Suppressor macrophage (primary cell): ENCODE data around the gene MTAP.

ENCODE experiments used
- DNase-seq, 4 experiments: peaks; one replicate each; pipeline ENCODE4 v3.0.0-alpha.2; 2020 to 2022

The MTAP gene

DNA sequence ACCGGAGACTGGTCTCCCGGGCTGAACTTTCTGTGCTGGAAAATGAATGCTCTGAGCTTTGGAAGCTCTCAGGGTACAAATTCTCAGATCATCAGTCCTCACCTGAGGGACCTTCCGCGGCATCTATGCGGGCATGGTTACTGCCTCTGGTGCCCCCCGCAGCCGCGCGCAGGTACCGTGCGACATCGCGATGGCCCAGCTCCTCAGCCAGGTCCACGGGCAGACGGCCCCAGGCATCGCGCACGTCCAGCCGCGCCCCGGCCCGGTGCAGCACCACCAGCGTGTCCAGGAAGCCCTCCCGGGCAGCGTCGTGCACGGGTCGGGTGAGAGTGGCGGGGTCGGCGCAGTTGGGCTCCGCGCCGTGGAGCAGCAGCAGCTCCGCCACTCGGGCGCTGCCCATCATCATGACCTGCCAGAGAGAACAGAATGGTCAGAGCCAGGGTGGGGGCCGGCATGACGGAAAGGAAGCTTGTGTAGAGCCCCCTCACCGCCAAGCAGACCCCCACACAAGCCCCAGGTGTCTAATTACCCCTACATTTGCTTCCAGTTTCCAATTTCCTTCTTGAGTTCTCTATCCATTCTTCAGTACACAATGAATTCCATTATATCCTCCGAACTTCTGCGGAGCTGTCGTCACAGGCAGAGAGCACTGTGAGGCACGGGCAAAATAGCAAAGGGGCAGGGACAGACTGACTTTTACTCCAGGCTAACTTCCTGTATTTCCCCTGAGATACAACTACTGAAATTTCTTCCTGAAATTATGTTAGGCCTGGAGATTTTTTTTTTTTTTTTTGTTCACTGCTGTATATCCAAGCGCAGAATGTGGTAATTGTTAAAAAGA, 168.6 kb downstream of the MTAP start:
- DNase-seq = peak; percentile 33 to 68 (median 58)

DNA sequence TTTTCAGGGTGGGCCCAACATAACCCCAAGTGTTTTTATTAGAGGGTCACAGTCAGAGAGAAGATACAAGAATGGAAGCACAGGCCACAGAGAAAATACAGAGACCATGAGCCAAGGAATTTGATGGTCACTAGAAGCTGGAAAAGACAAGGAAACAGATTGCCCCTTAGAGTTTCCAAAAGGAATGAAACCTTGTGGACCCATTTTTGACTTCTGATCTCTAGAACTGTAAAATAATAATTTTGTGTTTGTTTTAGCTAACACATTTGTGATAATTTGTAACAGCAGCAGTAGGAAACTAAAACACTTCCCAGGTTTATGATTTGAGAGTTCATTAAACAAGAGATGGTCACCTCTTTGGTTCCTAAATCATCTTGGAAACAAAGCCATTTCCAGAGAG, 169.9 kb downstream of the MTAP start:
- no peak for DNase-seq

DNA sequence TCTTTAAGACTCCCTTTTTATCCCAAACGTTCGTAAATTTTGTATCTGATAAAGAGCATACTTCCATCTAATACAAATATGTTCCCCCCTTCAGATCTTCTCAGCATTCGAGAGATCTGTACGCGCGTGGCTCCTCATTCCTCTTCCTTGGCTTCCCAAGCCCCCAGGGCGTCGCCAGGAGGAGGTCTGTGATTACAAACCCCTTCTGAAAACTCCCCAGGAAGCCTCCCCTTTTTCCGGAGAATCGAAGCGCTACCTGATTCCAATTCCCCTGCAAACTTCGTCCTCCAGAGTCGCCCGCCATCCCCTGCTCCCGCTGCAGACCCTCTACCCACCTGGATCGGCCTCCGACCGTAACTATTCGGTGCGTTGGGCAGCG, 171.9 kb downstream of the MTAP start:
- DNase-seq = no peak

DNA sequence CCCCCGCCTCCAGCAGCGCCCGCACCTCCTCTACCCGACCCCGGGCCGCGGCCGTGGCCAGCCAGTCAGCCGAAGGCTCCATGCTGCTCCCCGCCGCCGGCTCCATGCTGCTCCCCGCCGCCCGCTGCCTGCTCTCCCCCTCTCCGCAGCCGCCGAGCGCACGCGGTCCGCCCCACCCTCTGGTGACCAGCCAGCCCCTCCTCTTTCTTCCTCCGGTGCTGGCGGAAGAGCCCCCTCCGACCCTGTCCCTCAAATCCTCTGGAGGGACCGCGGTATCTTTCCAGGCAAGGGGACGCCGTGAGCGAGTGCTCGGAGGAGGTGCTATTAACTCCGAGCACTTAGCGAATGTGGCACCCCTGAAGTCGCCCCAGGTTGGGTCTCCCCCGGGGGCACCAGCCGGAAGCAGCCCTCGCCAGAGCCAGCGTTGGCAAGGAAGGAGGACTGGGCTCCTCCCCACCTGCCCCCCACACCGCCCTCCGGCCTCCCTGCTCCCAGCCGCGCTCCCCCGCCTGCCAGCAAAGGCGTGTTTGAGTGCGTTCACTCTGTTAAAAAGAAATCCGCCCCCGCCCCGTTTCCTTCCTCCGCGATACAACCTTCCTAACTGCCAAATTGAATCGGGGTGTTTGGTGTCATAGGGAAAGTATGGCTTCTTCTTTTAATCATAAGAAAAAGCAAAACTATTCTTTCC, 172.4 kb downstream of the MTAP start:
- DNase-seq = peak; percentile 39 to 67 (median 52)

DNA sequence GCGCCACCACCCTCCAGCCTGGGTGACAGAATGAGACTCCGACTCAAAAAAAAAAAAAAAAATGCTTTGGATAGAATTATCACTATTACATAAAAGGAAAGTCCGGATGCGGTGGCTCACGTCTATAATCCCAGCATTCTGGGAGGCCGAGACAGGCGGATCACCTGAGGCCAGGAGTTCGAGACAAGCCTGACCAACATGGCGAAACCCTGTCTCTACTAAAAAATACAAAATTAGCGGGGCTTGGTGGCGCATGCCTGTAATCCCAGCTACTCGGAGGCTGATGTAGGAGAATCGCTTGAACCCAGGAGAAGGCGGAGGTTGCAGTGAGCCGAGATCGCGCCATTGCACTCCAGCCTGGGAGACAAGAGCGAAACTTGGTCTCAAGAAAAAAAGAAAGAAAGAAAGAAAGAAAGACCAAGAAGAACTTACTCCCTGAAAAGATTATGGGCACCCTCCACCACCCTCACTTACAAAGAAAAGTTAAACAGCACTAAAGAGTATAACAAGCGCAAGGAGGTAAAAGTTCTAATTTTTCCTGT, 174.0 kb downstream of the MTAP start:
- DNase-seq = no peak

DNA sequence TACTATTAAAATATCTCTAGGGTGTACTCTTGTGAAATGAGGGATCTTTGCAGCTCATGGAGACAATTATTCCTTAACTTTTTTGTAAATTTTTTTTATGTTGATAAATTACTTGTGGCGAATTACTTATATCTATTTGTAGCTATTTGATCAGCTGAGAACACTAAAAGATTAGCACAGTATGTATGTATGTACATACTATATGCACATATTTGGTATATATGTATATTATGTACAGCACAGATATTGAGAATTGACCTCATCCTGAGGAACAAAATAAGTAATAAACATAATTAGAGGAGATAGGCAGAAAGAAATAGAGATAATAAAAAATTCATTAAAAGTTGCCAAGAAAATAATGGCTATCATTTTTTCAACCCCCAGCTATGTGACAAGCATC, 180.0 kb downstream of the MTAP start:
- no peak for DNase-seq

DNA sequence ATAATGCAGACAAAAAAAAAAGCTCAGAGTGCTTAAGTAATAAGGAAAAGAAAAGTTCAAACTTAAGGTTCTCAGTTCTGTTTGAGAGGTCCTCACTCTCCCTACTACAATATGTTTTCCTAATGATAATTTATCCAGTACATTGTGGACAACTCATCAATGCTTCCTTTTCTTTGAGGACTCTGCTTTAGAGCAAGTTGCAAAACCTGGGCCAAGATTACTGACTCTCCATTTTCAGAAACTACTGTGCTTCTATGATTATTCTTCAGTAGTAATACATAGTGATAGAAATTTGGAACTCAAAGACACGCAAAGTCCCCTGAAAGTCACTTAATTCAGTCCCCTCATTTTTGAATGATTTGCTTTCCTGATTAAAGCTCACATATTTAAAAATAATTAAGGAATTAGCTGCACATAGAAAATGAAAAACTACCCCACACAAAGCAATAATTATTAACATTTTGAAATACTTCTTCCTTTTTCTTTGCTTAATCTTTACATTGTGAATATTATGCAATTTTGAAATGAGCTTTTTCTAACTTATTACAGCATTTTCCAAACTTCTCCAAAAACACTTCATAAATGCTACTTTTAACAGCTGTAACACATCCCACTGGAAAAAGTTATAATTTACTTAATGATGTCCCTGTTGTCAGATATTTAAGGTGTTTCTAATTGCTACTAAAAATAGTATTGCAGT, 180.6 kb downstream of the MTAP start:
- DNase-seq = peak in 2 of 4 experiments; percentile 55 to 63

DNA sequence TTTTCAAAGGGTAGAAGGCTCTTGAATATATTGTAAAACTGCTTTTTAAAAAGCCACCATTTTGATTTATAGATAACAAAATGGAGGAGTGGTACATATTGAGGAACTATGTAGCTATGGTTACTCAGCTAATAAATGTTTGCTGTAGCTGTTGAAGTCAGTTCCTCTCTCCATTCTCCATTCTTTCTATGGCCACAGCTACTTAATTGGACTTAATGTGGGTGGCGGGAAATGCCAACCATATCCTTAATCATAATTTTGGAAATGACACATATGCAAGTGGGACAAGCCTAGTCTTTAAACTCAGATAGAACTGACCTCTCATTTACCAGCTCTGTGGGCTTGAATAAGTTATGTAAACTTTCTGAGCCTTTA, 181.1 kb downstream of the MTAP start:
- DNase-seq = peak; percentile 44 to 88 (median 68)

DNA sequence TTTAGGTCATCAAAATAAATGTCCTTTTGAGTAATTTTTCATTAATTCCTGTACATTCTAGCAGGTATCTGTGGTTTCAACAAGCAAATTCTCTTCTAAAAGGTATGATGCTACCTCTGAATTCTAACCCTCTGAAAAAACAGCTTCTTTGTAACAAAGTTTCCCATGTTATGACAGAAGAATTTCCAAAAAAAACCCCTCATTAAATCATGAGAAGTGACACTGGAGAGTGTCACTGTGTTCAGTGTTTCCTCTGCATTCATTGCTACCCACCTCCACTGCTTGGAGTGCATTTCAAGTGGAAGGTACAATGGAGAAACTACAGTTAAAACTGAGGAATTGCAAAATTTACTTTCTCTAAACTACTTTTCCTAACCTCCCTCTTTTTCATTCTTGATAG, 181.7 kb downstream of the MTAP start:
- no peak for DNase-seq

DNA sequence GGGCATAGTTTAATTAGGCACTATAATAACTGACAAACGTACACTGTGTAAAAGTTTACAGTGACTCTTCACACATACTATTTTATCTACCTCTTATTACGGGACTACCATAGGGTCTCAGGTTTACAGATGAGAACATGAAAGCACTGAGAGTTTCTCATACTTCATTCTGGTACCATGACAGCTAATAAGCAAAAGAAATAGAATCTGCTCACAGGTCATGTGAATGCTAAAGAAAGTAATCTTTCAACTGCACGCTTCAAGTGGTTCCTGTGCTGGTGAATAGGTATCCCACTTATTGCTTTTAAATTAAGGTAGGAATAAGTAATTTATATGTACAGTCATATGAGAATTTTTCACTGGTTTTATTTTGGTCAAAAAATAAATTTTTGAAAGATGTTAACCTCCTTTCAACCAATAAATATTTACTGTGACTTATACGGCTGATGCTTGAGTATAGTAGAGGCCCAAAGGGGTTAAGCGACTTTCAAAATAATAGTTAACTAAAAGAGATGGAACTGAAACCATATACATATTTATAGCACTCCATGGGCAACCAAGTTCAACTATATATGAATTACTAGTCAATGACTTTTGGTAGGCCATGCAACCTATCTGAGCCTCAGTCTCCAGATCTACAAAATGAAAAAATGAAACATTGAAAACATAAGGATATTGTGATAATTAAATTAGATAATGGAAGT, 183.7 kb downstream of the MTAP start:
- DNase-seq = no peak
